Measurements from ENCODE around the gene WDPCP. TPM values are rescaled to one million over a fixed set of nuclear protein-coding genes. Genes with fewer than 3 reads are reported as not detected.

WDPCP gene
- total and polyA plus RNA-seq, 10 of the 15 experiments (the other 5 are each of a cell fraction or from before 2014, with no cell fraction given) = 2.1 to 7.9 (median 4.6) TPM

GRCh38 chr2:63436488-63436887, 151.8 kb downstream of the WDPCP start (continued):
- TF ChIP-seq RFX5 (IDR thresholded peaks at IDR 0.05; ENCODE audit: low read depth, low read length) (no peak), PAX8 (IDR thresholded peaks at IDR 0.05) (no peak)

DNA sequence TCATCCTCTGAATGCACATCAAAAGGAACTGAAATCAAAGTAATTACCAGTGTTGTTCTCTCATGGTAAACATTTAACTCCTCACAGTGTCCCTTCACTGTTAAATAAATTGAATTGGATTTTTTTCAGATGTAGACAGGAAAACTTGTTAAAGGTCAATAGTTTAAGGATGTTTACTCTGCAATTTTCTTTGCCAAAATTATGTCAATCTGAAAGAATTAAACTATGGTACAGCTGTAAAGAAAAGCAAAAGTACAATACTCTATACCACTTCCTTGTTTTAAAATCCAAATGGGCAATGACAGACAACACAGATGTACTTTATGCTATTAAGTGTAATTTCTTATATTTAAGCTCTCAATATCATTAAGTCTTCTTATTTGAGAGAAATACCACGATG, 153.2 kb downstream of the WDPCP start:
- H3K9me3 ChIP-seq (replicated peaks; ENCODE audit: control insufficient read depth, insufficient read depth, low read length) = no peaks in the 10 kb centered on the region; the same call in 2 of the 3 replicates
- no TSS peak for BruUV-seq (replicated peaks)
- ChIA-PET CTCF (interaction anchor here (1.2 to 2.5 kb wide), 2 partner anchors 10 to 13 kb away, joined by 3 to 9 read pairs; no protein-coding TSS in a partner anchor), RAD21 (ENCODE audit: unreplicated experiment) (no interaction called here), POLR2A (no interaction called here), SMC1A (ENCODE audit: uncharacterized antibody, unreplicated experiment) (interaction anchor here (1.4 kb wide), 1 partner anchor 13 kb away, joined by 4 read pairs; no protein-coding TSS in a partner anchor)
- no peak for ATAC-seq
- no peaks in the 10 kb centered on the region for H3K27me3 ChIP-seq (replicated peaks in 1 of 2; ENCODE audit: control insufficient read depth in 2 of 2, insufficient read depth in 2 of 2, low read length in 1 of 2)
- in situ Hi-C loops (cut with MboI) = no loop called here
- H3K36me3 ChIP-seq (ENCODE audit: control insufficient read depth in 2 of 2, insufficient read depth in 2 of 2, low read length in 1 of 2) = no peaks in the 10 kb centered on the region
- no peak for FAIRE-seq
- H3K9ac ChIP-seq (ENCODE audit: control insufficient read depth, insufficient read depth, low read length) = no peak overlapping the region
- H4K20me1 ChIP-seq (ENCODE audit: control insufficient read depth, insufficient read depth) = no peaks in the 10 kb centered on the region
- no peak overlapping the region for H3K4me2 ChIP-seq (ENCODE audit: control insufficient read depth, insufficient read depth)
- H3K27ac ChIP-seq (ENCODE audit: control insufficient read depth, insufficient read depth) = no peak overlapping the region
- H3K79me2 ChIP-seq (ENCODE audit: control insufficient read depth, insufficient read depth, low read length) = no peaks in the 10 kb centered on the region
- WGBS (ENCODE audit: insufficient coverage, insufficient replicate concordance, low lambda C conversion rate, missing lambda C conversion rate) = 95% methylated on average over 1 of the region's 1 CpG
- no peak overlapping the region for H3K4me3 ChIP-seq
- intact Hi-C loops (cut with micrococcal nuclease; ENCODE audit: unreplicated experiment) = no loop called here
- H3K4me1 ChIP-seq (ENCODE audit: control insufficient read depth, insufficient read depth, low read length) = no peaks in the 10 kb centered on the region
- H2AFZ ChIP-seq (ENCODE audit: control insufficient read depth, low read depth, low read length) = no peak overlapping the region
- DNase-seq (ENCODE audit: low read depth, low spot score) = no peak
- TF ChIP-seq SRF (IDR thresholded peaks at IDR 0.05; ENCODE audit: low read depth in 2 of 2, low read length in 2 of 2) (no peak), BRCA1 (IDR thresholded peaks at IDR 0.05; ENCODE audit: low read depth, low read length) (no peak), TCF7 (IDR thresholded peaks at IDR 0.05; ENCODE audit: borderline replicate concordance) (no peak), TAF1 (IDR thresholded peaks at IDR 0.05; ENCODE audit: borderline replicate concordance, low read depth, low read length) (no peak), GABPA (IDR thresholded peaks at IDR 0.05; ENCODE audit: low read depth) (no peak), BCLAF1 (IDR thresholded peaks at IDR 0.05) (no peak), ZNF384 (IDR thresholded peaks at IDR 0.05; ENCODE audit: borderline replicate concordance, low read depth, low read length) (no peak), RELA (IDR thresholded peaks at IDR 0.05; ENCODE audit: borderline replicate concordance, partially characterized antibody) (no peak), ZBTB11 (CRISPR knock-in tag; IDR thresholded peaks at IDR 0.05) (no peak), PBX3 (IDR thresholded peaks at IDR 0.05; ENCODE audit: insufficient replicate concordance, low read depth, low read length) (no peak), SREBF1 (IDR thresholded peaks at IDR 0.05; ENCODE audit: low read length) (no peak), RAD51 (IDR thresholded peaks at IDR 0.05) (no peak), IRF5 (IDR thresholded peaks at IDR 0.05; ENCODE audit: borderline replicate concordance) (no peak)
